Measurements from ENCODE around the gene DIAPH3.

DIAPH3 gene

GRCh38 chr13:59879281-59879680 is 284.4 kb downstream of the DIAPH3 start:
- in situ Hi-C loops (cut with MboI; ENCODE audit: low sequenced_read_pairs): no loop called here

GRCh38 chr13:59877933-59878332 is 285.8 kb downstream of the DIAPH3 start:
- in situ Hi-C loops (cut with MboI; ENCODE audit: low sequenced_read_pairs): no loop called here

DNA sequence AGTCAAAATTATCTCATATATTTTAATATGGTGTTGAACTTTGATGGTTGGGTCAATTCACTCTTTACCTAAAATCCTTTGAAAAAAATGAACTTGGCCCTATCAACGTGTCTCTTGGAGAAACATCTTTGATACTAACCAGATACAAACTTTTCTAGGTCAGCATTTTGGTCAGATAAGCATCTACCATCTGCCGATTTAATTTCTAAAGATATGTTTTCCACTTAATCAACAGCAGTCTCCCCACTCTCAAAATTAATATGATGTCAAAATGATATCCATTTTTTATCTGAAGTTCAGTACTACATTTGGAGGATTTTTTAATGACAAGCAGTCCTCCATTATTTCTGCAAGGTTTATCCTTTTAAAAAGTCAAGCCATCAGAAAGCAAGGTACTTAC is 288.8 kb downstream of the DIAPH3 start:
- in situ Hi-C loops (cut with MboI; ENCODE audit: low sequenced_read_pairs): no loop called here

- in situ Hi-C loops (cut with MboI; ENCODE audit: low sequenced_read_pairs): no loop called here
Measured at GRCh38 chr13:59873856-59874255, 289.9 kb downstream of the DIAPH3 start.

DNA sequence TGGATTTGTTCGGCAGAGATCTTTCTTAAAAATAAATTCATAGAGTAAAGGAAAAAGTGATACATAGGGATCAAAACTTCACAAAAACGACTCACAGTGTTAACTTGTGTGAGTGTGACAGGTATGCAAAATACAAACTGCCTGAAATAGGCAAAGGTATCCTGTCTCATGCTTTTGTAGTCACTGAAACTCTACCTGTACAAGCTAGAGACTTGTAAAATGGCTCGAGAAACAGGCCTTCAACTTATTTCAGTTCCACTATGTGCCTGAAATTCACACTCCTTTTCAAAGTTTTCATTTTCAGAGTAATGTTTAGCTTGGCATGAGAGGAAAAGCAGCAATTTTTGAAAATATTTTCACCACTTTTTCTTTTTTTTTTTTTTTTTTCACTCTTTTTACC is 290.4 kb downstream of the DIAPH3 start:
- in situ Hi-C loops (cut with MboI; ENCODE audit: low sequenced_read_pairs): no loop called here

GRCh38 chr13:59867867-59868266 is 295.9 kb downstream of the DIAPH3 start:
- in situ Hi-C loops (cut with MboI; ENCODE audit: low sequenced_read_pairs): no loop called here

DNA sequence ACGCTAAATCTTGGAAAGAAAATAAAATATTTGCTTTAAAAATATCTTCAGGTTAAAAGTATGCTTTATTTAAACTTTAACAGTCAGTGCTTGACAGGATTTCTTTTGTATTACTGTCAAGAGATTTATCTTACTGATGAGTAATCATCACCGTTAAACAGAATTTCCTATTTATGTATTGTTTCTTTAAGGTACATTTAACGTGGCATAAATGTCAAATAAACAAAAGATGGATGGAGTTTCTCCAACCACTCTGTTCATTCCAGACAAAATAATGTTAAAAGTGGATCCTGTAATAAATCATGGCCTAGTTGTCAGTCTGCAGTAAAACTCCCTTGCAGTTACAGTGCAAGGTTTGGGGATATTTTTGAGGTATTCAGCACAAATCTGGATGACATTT is 298.3 kb downstream of the DIAPH3 start:
- in situ Hi-C loops (cut with MboI; ENCODE audit: low sequenced_read_pairs): no loop called here

DNA sequence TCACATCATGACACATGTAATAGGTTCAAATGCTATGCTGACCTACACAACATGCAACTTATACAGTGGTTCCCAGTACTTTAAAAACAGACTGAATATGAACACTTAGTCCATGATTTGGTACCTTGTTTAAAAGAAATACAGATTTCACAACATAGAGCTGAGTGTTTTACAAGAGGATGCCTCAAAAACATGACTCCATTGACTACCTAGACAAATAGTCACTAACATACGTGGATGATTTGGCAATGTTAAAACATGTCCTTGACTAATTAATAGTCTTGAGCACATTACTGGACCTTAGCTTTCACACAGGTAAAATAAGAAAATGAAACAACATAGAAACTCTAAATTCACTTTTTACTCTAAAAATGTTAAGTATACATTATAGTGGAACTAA is 300.1 kb downstream of the DIAPH3 start:
- in situ Hi-C loops (cut with MboI; ENCODE audit: low sequenced_read_pairs): no loop called here

- in situ Hi-C loops (cut with MboI; ENCODE audit: low sequenced_read_pairs): no loop called here
Measured at GRCh38 chr13:59861676-59862075, 302.1 kb downstream of the DIAPH3 start.

- in situ Hi-C loops (cut with MboI; ENCODE audit: low sequenced_read_pairs): no loop called here
Measured at GRCh38 chr13:59856281-59856810, 307.4 kb downstream of the DIAPH3 start.

DNA sequence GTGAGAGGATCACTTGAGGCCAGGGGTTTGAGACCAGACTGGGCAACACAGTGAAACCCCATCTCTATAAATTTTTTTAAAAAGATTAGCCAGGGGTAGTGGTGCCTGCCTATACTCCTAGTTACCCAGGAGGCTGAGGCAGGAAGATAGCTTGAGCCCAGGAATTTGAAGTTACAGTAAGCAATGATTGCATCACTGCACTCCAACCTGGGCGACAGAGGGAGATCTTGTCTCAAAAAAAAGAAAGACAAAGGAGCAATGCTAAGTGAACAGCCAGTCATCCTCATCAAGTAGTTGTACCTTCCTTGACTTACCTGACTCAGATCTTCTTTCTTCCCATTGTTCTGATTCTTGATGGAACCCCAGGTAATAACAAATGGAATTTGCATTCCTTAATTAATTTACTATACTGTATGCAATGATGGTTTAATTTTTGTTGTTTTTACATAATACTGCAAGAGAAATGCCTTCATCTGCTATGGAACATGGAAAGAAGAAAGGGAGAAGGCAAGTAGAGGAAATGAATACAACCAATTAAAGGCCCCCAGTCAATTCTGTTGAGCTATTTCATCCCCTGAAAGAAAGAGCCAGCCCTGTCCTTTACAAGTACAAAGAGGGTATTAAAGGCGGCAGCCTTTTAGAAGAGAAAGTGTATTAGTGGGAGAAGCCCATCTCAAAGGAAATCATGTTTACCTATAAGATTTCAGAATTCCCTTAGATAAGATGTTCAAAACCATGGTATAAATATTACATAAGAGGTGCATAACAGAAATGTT is 316.7 kb downstream of the DIAPH3 start:
- in situ Hi-C loops (cut with MboI; ENCODE audit: low sequenced_read_pairs): no loop called here

DNA sequence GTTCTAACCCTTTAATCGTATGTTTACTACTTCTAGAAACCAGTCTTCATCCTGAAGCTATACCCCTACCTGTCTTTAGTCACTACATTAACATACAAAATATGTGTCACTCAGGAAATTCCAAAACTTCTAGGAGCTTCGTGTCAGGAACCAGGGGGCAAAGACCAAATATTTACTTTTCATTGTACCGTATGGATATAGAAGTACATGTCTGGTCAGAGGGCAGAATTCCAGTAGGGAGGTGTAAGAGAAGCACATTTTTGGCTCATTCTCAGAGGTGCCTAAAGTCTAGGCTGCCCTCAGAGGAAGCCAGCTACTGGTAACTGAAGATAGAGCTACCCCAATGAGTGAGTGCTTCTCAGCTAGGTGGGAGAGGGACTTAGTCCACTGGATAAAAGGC is 320.7 kb downstream of the DIAPH3 start:
- in situ Hi-C loops (cut with MboI; ENCODE audit: low sequenced_read_pairs): no loop called here

GRCh38 chr13:59842507-59842906 is 321.2 kb downstream of the DIAPH3 start:
- in situ Hi-C loops (cut with MboI; ENCODE audit: low sequenced_read_pairs): no loop called here

DNA sequence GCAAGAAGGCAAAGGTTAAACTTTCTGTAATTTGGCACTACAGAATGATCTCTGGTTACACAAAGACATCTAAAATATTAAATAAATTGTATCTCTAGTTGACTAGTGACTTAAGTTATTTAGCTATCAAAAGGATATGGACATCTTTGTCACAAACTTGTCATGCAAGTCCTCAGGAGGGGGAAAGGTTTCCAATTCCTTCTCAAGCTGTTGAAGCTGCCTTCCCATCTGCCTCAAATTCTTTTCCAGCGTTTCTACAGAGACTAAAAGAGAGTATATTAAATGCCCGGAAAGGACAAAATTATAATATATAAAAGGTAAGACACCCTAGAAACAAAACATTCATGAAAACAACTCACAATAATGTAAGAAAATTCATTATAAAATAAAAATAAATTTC is 324.5 kb downstream of the DIAPH3 start:
- in situ Hi-C loops (cut with MboI; ENCODE audit: low sequenced_read_pairs): no loop called here

DNA sequence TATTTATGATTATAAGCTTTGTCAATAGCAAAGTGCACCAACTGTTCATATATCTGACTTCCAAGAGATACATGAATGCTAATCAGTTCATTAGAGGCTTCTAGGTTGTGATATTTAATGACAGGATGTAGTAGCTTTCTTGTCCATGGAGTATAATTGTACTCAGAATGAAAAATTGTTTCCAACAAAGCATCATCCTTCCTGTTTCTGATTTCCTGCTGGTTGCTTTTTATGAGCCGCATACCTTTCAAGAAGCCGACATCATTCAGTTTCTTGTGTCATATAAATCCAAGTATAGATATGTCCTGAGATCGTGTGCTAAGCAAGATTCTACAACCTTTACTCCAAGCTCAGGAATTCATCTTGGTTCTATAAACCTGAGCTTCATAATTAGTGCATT is 326.6 kb downstream of the DIAPH3 start:
- in situ Hi-C loops (cut with MboI; ENCODE audit: low sequenced_read_pairs): no loop called here

DNA sequence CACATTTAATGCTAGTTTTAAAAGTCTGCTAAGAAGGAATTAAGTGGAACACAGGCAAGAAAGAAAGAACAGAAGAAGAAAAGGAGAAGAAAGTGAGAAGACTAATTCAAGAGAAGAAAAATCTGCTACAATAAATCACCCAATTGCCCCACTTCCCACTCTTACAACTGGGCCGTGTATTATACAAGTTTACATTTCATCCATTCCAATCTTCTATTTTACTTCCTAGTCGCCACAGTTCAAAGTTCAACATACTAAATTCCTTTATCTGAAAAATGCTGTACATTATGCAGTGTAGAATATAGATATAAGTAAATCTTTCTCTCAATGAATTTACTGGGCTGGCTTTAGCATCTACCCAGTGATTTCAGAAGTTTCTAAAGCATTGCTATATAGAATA is 328.2 kb downstream of the DIAPH3 start:
- in situ Hi-C loops (cut with MboI; ENCODE audit: low sequenced_read_pairs): no loop called here

DNA sequence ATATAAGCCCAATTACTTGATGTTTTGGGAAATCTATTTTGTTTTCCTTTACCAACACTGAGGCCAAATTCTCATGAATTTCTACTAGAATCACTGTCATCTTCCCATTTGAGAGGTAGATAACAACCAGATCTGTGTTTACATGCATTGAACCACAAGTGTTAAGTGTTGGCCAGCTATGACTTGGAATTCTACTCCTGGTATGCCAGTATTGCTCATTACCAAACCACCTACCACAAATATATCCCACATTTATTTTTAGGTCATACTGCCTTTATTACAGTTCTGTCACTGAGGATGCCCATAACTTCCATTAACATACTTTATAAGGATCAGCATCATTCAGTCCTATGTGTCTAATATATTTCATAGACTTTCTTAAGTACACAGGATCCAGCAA is 328.9 kb downstream of the DIAPH3 start:
- in situ Hi-C loops (cut with MboI; ENCODE audit: low sequenced_read_pairs): no loop called here

- in situ Hi-C loops (cut with MboI; ENCODE audit: low sequenced_read_pairs): no loop called here
Measured at GRCh38 chr13:59829690-59830089, 334.0 kb downstream of the DIAPH3 start.

GRCh38 chr13:59823486-59823885 is 340.2 kb downstream of the DIAPH3 start:
- in situ Hi-C loops (cut with MboI; ENCODE audit: low sequenced_read_pairs): no loop called here

DNA sequence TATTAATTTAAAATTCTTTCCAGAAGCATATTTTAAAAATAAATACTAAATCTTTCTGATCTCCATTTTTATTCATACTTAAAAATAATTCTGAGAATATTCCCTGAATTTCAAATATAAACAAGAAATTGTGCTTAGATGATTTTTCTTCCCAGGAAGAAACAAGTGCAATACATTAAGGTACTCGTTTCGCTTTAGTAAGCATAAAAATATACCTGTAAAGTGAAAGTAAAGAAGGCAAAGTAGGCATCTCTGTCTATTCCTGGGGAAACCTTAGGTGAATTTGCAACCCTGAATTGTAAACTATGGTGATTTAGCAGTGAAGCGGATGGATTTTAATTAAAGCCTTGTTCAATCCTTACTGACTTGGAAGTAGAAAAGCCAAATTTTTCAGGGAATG is 354.2 kb downstream of the DIAPH3 start:
- in situ Hi-C loops (cut with MboI; ENCODE audit: low sequenced_read_pairs): no loop called here

DNA sequence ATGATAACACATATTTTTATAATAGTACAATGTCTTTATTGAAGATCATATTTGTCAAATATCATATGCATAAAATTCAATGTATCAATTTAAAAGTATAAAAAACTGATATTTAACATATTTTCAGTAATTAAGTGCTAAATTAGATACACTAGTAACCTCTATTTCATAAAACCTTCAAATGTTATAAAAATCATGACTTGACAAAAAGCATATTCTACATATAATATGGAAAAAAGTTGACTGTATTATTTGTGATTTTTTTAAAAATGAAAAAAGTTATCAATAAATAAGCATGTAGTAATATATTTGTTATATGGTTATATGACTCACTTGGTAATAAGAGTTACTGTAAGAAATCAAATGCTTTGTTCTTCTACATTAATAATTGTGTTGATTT is 356.9 kb downstream of the DIAPH3 start:
- in situ Hi-C loops (cut with MboI; ENCODE audit: low sequenced_read_pairs): no loop called here

- in situ Hi-C loops (cut with MboI; ENCODE audit: low sequenced_read_pairs): no loop called here
Measured at GRCh38 chr13:59801107-59801880, 362.4 kb downstream of the DIAPH3 start.
